Astrocyte of the spinal cord (primary cell): ENCODE results near the gene WDR70.
A peak's percentile ranks its signal among the peaks of the same experiment; 100 is the strongest.

Experiments
- DNase-seq: peaks from one replicate; pipeline ENCODE4 v3.0.0; 2011; ENCODE audit warnings: low read depth, low spot score
- H3K4me3 ChIP-seq: 2 replicates; pipeline ENCODE4 v1.5.1; 2011; ENCODE audit warnings: low read depth, mild to moderate bottlenecking, low read length, moderate library complexity
- CTCF ChIP-seq: IDR thresholded peaks from 2 replicates; pipeline ENCODE4 v1.5.1; 2012; ENCODE audit warnings: low read depth, mild to moderate bottlenecking, low read length, inconsistent platforms
- in situ Hi-C: cut with HindIII; loops from 2 replicates; pipeline ENCODE4 v1.10.0; 2017; ENCODE audit warnings: low sequenced_read_pairs

The WDR70 gene

DNA sequence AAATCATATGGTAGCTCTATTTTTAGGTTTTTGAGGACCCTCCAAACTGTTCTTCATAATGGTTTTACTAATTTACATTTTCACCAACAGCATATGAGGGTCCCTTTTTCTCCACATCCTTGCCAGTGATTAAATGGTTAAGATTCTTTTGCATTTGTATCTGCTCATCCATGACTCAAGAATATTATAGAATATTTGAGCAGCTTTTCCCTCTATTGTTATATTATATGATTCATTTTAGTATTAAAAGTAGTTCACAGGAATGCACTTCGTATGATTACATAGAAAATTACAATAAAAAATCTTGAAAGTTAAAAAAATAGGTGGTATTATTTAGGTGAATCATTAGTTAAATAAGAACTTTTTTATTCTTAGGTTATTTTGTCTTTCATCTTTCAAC lies 140.7 kb downstream of the WDR70 start:
- DNase-seq: no peak
- in situ Hi-C loops: no loop called here
- TF ChIP-seq CTCF: no peak
- no peak overlapping the region for H3K4me3 ChIP-seq

DNA sequence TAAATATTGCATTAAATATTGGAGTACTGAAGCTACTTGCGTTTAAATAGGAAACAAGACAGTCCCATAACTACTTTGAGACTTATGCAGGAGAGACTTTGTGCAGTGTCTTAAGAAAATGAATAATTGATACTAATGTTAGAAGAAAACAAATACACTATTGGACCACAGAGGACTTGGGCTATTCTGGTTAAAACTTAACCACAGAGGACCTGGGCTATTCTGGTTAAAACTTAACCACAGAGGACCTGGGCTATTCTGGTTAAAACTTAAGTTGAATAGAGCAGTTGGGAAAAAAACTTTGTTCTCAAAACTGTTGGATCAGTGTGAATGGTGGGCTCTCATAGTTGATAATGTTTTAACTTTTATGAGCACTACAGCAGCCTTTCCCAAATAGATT lies 141.7 kb downstream of the WDR70 start:
- DNase-seq: no peak
- in situ Hi-C loops: no loop called here
- TF ChIP-seq CTCF: no peak
- H3K4me3 ChIP-seq: no peak overlapping the region

GRCh38 chr5:37532976-37533740 lies 154.0 kb downstream of the WDR70 start:
- no peak overlapping the region for H3K4me3 ChIP-seq
- in situ Hi-C loops: no loop called here
- peak; percentile 83 for DNase-seq
- no peak for TF ChIP-seq CTCF

DNA sequence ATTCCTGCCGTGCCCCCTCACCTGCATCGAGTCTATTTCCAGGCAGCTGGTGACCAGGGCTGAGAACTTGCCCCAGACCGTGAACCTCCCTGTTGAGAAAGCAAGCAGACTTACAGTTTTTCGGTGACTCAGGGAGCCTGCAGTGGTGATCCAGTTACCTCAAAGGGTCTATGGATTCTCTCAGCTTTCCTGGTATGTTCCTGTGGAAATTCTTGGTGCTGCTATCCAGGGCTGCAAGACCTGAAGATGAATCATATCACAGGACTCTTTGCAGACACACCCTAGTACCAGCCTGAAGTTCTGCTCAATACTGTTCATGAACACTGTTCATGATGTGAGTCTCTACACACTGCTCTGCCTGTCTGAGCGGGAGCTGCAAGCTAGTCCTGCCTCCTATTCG lies 154.7 kb downstream of the WDR70 start:
- no peak for TF ChIP-seq CTCF
- peak; percentile 73 for DNase-seq
- in situ Hi-C loops: no loop called here
- no peak overlapping the region for H3K4me3 ChIP-seq

DNA sequence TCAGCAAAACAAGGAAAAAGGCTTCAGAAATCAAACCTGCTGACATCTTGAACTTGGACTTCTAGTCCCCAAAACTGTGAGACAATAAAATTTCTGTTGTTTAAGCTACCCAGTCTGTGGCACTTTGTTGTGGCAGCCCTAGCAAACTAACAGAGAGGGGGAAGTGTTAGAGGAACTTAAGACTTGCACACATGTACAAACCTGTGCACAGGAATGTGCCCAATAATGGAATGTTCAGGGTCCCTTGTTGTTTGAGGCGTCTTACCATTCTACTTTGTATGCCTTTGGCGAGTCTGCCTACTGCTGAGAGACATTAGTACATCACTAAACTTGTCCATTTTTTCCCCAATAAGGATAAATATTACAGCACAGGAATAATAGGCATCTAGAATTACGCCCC lies 160.3 kb downstream of the WDR70 start:
- no peak overlapping the region for H3K4me3 ChIP-seq
- no peak for DNase-seq
- no peak for TF ChIP-seq CTCF
- in situ Hi-C loops: no loop called here

GRCh38 chr5:37543216-37543615 lies 164.1 kb downstream of the WDR70 start:
- in situ Hi-C loops: no loop called here
- H3K4me3 ChIP-seq: no peak overlapping the region
- no peak for TF ChIP-seq CTCF
- DNase-seq: no peak

DNA sequence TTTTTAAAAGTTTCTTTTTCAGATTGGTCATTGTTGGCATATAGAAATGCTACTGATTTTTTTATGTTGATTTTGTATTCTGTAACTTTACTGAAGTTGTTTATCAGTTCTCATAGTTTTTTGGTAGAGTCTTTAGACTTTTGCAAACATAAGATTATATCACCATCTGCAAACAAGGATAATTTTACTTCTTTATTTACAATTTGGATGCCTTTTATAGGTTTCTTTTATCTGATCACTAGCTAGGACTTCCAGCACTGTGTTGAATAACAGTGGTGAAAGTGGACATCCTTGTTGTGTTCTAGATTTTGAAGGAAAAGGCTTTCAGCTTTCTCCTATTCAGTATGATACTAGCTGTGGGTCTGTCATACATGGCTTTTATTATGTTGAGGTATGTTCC lies 170.3 kb downstream of the WDR70 start:
- in situ Hi-C loops: no loop called here
- no peak for DNase-seq
- TF ChIP-seq CTCF: no peak
- no peak overlapping the region for H3K4me3 ChIP-seq
